NCI-H446 treated with DMSO at 0.1 percent for 48 hours (cell line): ENCODE results near the gene TIMP3.
"Not testable (repeated sequence)": the region's sequence is repeated elsewhere in the genome, so short reads cannot be mapped to it uniquely, and the experiment has no call there.

Experiments
- DNase-seq: peaks from one replicate; lab custom pipeline; 2025; lab: John Stamatoyannopoulos, UW

The TIMP3 gene

DNA sequence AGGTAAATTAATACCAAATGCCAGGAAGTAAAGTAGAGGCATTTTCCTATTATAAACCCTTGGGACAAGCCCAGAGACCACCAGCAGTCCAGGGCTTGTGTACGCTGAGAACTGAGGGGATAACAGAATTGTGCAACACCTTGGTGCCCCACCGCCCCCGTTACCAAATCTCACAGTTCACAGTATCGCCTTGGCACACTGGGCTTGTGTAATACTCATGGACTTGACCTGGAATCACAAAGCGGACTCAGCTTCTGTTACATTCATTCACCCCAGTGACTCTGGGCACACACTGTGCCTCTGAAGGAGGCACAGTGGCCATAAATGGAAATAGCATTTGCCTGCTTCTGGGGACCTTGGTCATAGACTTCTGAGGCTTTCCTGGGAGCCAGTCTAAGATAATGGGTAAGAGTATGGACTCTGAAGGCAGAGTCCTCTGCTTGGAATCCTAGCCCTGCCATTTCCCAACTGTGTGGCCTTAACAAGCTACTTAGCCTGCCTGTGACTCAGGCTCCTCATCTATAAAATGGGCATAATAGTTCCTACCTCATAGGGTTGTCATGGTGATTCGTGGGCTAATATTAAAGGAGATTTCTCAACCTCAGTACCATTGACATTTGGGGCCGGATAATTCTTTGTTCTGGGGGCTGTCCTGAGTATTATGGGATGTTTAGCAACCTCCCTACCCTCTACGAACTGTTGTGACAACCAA lies 53.7 kb downstream of the TIMP3 start:
- DNase-seq = no peak

DNA sequence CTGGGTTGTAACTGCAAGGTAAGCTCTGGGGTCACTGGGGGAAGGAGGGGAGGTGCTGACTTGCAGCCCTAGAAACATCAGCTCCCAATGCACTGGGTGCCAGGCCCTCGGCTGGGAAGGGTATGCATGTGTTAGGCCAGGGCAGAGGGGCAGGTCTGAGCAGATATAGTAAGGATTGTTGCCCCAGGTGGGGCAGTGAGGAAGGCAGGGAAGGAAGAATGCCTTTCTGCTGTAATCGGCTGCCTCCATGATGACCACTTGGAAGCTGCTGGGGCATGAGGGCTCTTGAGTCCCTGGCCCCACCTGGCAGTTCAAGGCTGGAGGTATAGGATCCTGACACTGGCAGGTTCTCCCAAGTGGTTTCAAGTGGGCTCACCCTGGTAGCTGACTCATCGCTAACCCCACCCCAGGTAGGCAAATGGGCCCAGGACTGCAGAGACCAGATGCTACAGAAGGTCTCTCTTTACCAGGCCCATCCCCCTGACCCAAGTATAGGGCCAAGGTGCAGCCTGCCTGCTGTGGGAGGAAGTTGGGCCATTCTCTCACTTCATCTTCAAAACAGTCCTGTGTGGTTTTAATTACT lies 56.7 kb downstream of the TIMP3 start:
- DNase-seq = no peak

DNA sequence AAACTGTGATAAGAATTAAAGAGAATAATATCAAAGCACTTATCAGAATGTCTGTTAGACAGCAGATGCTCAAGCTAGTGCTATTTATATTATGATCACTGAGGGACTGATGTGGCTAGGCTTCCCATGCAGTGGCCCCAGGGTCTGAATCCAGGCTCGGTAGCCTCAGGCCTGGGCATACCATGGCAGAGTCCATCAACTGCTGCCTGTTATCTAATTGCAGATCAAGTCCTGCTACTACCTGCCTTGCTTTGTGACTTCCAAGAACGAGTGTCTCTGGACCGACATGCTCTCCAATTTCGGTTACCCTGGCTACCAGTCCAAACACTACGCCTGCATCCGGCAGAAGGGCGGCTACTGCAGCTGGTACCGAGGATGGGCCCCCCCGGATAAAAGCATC lies 57.5 kb downstream of the TIMP3 start:
- no peak for DNase-seq

DNA sequence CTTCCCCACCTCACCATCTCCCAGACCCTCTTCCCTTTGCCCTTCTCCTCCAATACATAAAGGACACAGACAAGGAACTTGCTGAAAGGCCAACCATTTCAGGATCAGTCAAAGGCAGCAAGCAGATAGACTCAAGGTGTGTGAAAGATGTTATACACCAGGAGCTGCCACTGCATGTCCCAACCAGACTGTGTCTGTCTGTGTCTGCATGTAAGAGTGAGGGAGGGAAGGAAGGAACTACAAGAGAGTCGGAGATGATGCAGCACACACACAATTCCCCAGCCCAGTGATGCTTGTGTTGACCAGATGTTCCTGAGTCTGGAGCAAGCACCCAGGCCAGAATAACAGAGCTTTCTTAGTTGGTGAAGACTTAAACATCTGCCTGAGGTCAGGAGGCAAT lies 58.2 kb downstream of the TIMP3 start:
- DNase-seq = no peak

DNA sequence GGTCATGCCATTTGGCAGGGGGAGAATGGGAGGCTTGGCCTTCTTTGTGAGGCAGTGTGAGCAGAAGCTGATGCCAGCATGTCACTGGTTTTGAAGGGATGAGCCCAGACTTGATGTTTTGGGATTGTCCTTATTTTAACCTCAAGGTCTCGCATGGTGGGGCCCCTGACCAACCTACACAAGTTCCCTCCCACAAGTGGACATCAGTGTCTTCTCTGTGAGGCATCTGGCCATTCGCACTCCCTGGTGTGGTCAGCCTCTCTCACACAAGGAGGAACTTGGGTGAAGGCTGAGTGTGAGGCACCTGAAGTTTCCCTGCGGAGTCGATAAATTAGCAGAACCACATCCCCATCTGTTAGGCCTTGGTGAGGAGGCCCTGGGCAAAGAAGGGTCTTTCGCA lies 59.8 kb downstream of the TIMP3 start:
- DNase-seq = no peak

DNA sequence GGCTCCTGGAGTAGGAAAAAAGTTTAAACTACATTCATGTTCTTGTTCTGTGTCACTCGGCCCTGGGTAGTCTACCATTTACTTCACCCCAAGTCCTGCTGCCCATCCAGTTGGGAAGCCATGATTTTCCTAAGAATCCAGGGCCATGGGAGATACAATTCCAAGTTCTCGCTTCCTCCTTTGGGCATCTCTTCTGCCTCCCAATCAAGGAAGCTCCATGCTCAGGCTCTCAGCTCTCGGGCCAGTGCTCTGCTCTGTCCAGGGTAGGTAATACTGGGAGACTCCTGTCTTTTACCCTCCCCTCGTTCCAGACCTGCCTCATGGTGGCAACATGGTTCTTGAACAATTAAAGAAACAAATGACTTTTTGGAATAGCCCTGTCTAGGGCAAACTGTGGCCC lies 60.6 kb downstream of the TIMP3 start:
- no peak for DNase-seq

DNA sequence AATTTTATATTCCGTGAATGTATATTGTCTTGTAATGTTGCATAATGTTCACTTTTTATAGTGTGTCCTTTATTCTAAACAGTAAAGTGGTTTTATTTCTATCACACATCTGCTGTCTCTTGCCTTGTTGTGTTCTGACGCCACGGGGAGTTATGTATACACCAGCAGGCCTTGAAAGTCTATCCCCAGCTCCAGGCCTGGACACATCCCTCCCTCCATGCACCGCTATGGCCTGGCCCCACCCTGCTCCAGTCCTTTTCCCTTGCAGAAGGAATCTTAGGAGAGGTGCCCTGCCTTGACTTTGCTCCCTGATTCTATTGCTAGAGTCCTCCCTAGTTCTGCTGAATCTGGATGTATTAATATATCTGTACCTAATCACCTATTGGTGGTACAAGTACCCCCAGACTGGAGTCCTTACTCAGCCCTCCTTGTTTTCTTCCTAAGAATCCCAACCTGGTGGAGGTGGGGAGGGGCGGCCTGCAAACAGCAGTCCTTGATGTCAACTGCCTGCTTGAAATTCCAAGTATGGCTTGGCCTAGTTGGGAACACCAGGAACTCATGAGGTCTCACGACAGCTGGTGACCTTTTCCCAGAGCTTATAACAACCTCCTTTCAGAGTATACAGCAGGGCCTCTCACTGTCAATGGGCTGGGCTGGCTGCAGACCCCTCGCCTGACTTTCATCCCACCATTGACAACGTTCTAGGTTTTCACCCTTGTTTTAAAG lies 61.6 kb downstream of the TIMP3 start:
- no peak for DNase-seq

DNA sequence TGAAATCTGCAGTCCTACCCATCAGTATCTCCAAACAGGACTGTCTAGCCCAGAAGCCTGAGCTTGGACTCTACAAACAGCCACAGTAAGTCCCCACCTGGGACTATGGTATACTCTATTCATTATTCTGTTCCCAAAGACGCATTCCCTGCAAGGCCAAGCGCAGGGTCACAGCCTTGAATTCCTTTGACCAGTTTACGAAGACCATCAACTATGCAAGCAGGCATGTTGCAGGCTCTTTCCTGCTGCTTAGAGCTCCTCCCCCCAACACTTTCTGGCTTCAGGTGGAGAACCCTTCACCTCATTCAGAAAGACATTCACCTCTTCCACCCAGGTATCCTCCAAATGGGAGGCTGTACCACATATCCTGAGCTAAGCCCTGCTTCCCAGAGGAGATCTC lies 62.5 kb downstream of the TIMP3 start:
- no peak for DNase-seq

DNA sequence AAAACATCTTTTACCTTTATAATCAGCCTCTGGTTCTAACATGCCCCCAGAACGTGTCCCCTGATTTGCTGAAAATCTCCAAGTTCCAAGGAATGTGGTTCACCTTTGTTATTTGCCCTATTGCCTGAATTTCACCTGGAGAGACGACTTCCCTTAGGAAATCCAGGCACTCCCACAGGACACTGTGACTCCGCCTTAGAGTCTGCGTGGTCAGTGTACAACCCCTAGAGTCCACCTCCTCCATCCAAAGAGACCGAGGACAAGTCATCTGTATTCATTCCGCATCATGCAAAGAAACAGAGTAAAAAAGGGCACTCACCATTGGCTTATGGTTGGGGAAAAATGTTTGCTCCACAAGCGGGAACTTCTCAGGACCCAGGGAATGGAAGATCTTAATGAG lies 63.1 kb downstream of the TIMP3 start:
- no peak for DNase-seq

DNA sequence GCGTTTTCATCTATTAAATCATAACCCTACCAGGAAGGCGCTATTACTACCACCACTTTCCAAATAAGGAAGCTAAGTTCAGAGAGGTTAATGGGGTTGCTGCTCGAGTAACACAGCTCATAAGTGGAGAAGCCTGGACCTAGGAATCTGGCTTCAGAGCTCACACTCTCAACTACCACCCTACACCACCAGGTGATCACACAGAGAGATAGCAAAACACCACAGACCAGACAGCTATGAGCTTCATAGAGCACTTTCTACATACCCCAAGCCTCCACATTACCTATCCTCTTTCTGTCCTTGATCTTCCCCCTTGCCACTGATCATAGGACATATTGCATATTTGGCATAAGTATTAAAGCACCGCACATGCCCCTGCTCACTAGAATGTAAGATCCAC lies 65.4 kb downstream of the TIMP3 start:
- DNase-seq = no peak

DNA sequence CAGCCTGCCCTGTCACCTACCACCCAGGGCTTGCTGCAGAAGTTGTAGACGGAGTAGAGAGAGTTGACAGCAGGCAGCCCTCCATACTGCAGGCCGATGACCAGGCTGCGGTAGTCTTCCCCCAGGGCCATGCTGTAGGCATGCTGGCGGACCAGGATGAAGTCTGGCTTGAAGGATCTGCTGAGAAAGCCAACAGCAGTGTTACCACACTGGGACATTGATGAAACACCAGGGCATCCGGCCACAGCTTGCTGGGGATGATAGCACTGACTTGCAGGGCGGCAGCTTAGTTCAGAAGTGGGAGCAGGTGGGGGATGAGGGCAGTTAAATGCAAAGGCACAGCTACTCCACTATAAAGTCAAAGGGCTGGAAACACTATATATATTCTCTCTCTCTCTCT lies 67.4 kb downstream of the TIMP3 start:
- DNase-seq = no peak

DNA sequence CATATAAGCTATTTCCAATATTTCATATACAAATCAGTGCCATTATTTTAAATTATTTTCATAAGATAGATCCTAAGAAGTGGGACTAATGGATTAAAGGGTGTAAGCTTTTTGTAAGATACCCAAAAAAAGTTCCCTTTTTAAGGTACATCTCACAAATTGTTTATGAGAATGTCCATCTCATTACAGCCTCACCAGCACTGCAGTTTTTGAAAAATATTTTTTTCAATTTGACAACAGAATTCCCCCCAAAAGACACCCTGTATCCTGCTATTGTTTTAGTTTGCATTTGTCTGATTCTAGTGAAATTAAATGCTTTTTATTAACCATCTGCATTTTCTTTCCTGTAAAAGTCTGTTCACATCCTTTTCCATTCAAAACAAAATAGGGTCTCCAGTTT lies 69.0 kb downstream of the TIMP3 start:
- DNase-seq = no peak

DNA sequence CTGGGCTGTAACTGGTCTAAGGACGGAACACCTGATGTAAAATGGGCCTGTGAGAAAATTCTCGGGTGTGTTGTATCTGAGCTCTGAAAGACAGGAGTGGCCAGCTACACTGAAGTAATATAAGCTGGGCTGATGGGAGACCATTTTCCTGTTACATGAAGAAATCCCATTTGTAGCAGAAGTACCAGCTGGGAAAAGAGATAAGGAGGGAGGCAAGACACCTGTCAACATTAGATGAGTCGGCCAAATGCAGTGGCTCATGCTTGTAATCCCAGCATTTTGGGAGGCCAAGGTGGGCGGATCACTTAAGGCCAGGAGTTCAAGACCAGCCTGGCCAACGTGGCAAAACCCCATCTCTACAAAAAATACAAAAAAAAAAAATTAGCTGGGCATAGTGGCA lies 72.1 kb downstream of the TIMP3 start:
- not testable (repeated sequence) for DNase-seq

DNA sequence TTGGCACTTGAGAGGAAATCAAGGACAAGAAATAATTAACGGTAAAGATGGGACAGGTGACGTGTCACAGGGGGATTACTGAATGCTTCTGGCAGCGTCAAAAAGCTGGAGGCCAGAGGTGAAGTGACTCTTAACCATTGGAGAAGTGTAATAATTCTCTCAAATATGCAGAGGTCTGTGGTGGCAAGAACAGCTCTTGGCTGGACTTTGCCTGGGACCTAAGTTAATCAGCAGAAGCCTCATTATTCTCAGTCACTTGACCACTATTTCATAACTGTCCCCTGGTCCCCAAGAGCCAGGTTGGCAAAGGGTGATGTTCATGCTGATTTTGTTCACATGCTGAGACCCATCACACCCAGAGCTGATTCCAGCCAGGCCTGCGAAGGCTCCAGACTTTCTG lies 72.9 kb downstream of the TIMP3 start:
- DNase-seq = no peak

DNA sequence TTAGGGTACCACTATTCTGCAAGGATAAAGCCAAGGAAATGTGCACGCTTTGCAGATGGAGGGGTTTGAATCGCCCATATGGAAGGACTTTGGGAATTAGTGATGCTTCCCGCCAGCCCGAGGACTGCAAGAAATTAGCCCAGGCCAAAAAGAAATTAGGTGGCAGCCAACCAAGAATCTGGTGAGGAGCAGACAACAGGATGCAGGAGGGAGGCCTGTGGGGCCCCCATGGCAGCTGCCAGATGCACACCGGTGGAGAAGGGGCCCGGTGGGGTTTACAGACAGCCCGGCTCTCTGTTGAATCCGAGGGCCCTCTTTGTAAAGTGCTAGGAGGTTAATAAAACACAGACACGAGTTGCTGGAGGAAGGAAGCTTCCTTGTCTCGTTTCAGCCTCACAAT lies 73.5 kb downstream of the TIMP3 start:
- DNase-seq = no peak

DNA sequence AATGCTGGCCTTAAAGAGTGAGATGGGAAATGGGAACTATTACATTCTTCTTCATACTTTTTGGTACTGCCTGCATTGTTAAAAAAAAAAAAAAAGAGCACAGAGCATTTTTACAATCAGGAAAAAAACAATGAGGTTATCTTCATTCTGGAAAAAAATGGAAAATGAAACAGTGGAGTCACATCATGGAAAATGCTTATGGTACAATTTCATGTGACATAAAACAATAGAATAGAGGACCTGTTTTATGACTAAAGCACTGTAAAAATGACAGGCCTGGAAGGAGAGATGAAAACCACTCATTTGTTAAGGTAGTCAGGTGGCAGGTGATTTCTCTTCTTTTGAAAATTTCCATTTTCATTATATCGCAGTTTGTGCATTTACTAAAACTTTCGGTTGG lies 75.0 kb downstream of the TIMP3 start:
- no peak for DNase-seq

DNA sequence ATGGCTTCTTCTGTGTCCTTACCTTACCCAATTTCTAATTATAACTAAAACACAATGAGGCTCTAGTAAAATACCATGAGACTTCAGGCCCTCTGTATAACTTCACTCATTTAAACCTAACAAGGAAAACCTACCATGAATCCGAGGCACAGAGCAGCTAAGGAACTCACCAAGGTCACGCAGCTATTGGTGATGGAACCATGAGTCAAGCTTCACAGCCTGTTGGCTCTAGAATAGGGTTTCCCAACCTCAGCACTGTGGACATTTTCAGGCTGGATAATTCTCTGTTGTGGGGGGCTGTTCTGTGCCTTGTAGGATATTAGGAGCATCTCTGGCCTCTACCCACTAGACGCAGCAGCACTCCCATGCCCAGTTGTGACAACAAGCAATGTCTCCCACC lies 75.7 kb downstream of the TIMP3 start:
- no peak for DNase-seq

DNA sequence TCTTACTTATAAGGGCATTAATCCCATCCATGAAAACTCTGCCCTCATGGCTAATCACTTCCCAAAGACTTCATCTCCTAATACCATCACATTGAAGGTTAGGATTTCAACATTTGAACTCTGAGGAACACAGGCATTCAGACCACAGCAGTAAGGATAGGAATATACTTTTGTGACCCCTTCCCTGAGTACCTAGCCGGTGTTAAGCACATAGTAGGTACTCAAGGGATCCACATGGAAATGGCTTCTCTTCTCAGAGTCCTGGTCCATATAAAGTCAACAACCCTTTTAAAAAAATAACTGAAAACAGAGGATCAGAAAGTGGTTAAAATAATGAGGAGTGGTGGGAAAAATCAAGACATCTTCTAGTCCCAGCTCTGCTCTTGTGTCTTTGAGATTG lies 78.0 kb downstream of the TIMP3 start:
- no peak for DNase-seq

DNA sequence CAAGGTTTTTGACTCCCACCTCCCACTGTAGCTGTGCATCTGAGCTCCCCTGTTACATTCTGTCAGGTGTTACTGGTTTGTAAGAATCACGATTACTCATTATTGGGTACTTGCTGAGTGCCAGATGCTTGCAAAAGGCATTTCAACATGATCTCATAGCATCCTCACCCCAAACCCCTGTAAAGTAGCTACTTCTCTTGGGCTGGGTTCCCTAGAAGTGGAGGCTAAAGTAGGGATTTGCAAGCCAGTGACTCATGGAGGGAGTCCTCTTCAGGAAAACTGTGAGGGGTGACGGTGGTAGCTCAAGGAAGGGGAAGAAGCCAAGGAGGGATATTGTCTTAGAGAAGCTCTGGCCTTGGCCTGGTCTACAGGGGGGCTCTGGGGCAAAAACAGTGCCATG lies 78.6 kb downstream of the TIMP3 start:
- no peak for DNase-seq

DNA sequence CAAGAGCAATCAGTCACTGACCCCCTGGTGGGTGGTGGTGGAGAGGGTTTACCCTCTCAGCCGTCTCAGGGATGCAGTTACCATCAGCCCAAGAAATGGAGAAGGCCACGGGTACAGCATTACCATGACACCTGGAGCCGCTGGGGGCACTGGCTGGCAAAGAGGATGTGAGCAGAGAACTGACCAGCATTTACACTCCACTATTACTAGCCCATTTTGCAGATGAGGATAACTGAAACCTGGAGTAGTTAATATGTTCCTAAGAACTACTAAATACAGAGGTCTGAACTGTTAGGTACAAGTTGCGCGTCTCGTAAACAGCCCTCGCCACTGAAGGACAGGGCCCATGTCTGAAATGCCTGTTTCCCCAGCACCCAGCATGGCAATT lies 79.0 kb downstream of the TIMP3 start:
- DNase-seq = no peak

DNA sequence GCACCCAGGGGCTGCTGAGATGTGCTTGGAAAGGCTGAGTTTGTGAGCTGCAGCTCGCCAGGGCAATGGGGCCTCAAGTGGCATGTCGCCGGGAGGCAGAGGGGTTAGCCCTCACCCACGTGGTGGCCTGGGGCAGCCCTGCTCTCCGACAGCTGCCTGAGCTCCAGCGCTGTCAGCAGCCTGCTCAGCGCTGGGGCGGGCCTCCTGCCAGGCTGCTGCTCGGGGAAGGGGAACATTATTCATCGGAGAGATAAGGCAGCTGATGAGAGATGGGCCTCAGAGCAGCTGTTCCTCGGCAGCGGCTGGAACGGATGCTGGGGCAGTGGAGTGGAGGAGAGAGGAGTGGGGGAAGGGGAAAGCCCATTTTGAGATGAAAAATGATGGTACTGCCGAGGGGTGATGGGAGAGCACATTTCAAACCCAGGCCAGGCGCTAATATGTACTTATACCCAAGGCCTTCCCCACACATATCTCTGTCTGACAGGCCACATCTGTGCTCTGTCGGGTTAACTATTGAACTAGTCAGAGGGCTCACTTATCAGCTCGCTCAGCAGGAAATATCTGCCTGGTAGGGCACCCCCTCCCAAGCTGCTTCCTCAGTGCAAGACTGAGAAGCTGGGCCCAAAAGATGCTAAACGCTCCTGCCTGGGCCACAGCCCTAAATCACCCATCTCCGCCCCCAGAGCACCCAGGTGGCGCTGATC lies 79.5 kb downstream of the TIMP3 start:
- DNase-seq = no peak

DNA sequence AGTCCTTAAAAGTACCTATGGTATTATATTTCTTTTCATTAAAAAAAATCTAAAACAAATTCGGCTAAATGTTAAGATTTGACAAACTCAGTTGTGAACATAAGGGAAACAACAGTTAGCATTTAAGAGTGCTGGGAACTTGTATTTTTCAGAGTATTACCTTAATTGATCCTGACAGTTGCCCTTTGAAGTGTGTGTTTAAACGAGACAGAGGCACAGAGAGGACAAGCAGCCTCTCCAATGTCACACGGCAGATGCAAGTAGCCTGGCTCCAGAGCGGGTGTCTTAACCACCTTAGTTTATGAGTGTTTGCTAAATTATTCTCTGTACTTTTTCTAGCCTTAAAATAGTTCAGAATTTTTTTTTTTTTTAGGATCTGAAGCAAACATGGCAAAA lies 80.9 kb downstream of the TIMP3 start:
- no peak for DNase-seq
